Activated CD8-positive, alpha-beta T cell treated with anti-CD3 and anti-CD28 coated beads for 36 hours (primary cell): ENCODE results near the gene RPRD1B. TPM values are rescaled to one million over a fixed set of nuclear protein-coding genes. Genes with fewer than 3 reads are reported as not detected.

ENCODE experiments used
- ATAC-seq: fragments of 200-7000 bp; cut with Tn5 transposase; one replicate; pipeline ENCODE4 v1.10.0; 2021; ENCODE audit warnings: mild to moderate bottlenecking, moderate library complexity
- CTCF ChIA-PET: fragments of 350-600 bp; sonication (Branson Sonifier 250); formaldehyde crosslinking; loops from one replicate; lab custom pipeline; 2021; ENCODE audit warnings: antibody characterized with exemption; lab: Charles Lee
- POLR2A ChIA-PET: fragments of 350-600 bp; sonication (Branson Sonifier 250); formaldehyde crosslinking; loops from one replicate; lab custom pipeline; 2021; ENCODE audit warnings: antibody characterized with exemption; lab: Charles Lee
- DNase-seq: peaks from one replicate; pipeline ENCODE4 v3.0.0-alpha.2; 2020
- H3K27ac Mint-ChIP-seq: one replicate; pipeline ENCODE4 v1.8.0; 2021; ENCODE audit warnings: mild to moderate bottlenecking, mixed read lengths
- H3K27me3 Mint-ChIP-seq: one replicate; pipeline ENCODE4 v1.8.0; 2021; ENCODE audit warnings: mixed read lengths
- H3K36me3 Mint-ChIP-seq: one replicate; pipeline ENCODE4 v1.8.0; 2021; ENCODE audit warnings: low read depth, mixed read lengths
- H3K4me1 Mint-ChIP-seq: one replicate; pipeline ENCODE4 v1.8.0; 2021; ENCODE audit warnings: low read depth, mixed read lengths
- H3K4me3 Mint-ChIP-seq: one replicate; pipeline ENCODE4 v1.8.0; 2021; ENCODE audit warnings: mild to moderate bottlenecking, moderate library complexity, mixed read lengths
- H3K9me3 Mint-ChIP-seq: one replicate; pipeline ENCODE4 v1.8.0; 2021; ENCODE audit warnings: mixed read lengths
- CTCF ChIP-seq: fragments of 200-600 bp; IDR thresholded peaks from one replicate; pipeline ENCODE4 v1.8.0; 2022; ENCODE audit warnings: antibody characterized with exemption, mild to moderate bottlenecking
- intact Hi-C: fragments of 100-400 bp; cut with micrococcal nuclease; formaldehyde crosslinking; loops from one replicate; pipeline ENCODE4 v1.10.0; 2022
- total RNA-seq, 2 experiments: library from RNA; stranded (reverse); gene quantifications; one replicate each; pipeline ENCODE4 v1.2.3, GENCODE V29; 2021

RPRD1B gene
- total RNA-seq, 2 experiments from 2014 or later: 29.1 to 29.3 TPM

DNA sequence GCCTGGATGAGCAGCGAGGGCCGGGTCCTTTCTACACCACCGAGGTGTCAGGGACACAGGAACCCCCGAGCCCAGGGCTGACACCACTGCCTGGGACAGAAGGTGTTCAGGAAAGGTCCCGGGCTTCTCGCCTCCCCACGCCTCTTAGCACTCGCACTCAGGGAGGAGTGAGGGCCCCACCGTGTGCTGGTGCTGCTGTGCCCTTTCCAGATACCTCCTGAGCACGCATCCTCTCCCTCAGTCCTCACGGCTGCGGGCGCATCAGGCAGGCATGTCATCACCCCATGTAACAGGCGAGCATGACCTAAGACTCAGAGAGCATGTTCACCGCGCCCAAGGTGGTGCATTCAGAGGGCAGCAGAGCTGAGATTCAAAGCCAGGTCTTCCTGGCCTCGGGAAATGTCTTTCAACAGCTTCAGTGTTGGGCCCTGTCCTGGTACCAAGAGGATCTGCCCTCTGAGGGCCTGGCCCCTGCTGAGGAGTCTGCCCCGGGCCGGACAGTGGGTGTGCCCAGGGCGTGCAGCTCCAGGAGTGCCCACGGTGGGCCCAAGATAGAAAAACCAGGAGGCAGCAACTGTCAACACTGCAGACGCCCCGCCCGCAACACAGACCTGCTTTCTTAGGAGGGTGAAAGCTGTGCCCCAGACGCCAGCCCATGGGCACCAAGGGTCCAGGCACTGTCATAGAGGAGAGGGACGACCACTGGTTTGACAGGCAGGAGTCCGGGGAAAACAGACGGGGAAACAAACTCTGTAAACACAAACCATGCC lies 102.3 kb downstream of the RPRD1B start:
- no peak overlapping the region for H3K27ac Mint-ChIP-seq
- DNase-seq (no peak), ATAC-seq (no peak)
- ChIA-PET POLR2A (no interaction called here), CTCF (no interaction called here)
- intact Hi-C loops: no loop called here
- no peaks in the 10 kb centered on the region for H3K9me3 Mint-ChIP-seq
- H3K4me3 Mint-ChIP-seq: no peak overlapping the region
- H3K4me1 Mint-ChIP-seq: peaks cover 7% of the 10 kb centered on the region
- H3K36me3 Mint-ChIP-seq: no peaks in the 10 kb centered on the region
- TF ChIP-seq CTCF: no peak
- no peaks in the 10 kb centered on the region for H3K27me3 Mint-ChIP-seq

DNA sequence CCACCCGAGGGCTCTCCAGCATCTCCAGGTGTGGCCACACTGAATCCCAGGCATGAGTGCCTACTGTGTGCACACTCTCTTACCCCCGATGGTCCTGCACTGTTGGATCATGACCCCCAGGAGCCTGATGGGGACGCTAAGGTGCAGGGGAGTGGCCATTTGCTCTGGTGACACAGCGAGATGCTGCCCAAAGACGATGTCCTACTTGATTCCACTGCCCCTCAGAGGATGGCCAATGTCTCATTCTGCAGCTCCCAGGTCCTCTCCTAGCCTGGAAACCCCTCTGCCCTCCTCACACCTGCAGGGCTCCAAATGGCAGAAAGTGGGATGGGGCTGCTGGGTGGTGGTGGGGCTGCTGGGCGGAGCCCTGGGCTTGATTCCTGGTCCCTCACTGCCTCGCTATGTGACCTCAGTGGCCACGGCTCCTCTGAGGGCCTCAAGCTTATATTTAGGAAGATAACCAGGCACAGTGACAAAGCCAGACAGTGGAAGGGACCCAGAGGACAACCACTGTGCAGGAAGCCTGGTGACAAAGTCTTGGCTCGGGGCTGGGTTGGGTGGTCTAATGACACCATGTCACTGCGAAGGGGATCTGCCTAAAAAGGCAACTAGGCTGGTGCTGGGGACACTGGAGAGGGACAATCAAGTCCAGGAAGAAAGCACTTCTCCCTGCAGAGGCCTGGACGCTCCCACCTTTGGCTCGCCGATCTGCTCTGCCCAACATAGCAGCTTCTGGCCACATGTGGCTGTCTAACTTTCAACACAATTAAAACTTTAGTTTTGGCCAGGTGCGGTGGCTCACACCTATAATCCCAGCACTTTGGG lies 103.1 kb downstream of the RPRD1B start:
- ATAC-seq: no peak
- Mint-ChIP-seq H3K36me3 (no peaks in the 10 kb centered on the region), H3K27ac (no peak overlapping the region), H3K4me1 (peaks cover 7% of the 10 kb centered on the region), H3K4me3 (no peak overlapping the region), H3K27me3 (no peaks in the 10 kb centered on the region), H3K9me3 (no peaks in the 10 kb centered on the region)
- ChIA-PET POLR2A (interaction anchor here (1.4 kb wide), 1 partner anchor 15 kb away, joined by 3 read pairs; no protein-coding TSS in a partner anchor), CTCF (no interaction called here)
- intact Hi-C loops: no loop called here
- no peak for TF ChIP-seq CTCF
- no peak for DNase-seq

DNA sequence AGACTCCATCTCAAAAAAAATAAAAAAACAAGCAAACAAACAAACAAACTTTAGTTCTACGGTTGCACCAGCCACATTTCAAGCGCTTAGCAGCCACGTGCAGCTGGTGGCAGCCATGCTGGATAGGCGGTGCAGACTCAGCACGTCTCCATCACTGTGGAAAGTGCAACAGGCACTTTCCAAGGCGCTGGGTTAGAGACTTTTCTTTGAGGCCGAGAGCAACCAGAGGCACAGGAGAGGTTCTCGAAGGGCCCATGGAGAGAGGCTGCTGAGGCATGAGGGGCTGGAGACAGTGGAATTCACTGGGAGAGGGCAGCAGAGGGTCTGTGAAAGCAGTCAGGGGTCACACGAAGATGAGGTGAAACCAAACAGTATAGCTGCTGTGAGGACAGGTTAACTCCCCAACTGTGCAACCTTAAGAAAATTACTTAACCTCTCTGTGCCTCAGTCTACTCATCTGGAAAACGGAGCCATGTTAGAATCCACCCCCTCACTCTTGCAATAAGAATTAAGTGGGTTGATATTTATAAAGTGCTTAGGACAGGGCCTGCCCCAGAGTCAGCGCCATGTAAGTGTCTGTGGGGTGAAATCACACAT lies 104.0 kb downstream of the RPRD1B start:
- H3K36me3 Mint-ChIP-seq: no peaks in the 10 kb centered on the region
- H3K27me3 Mint-ChIP-seq: no peaks in the 10 kb centered on the region
- no peak overlapping the region for H3K27ac Mint-ChIP-seq
- H3K4me3 Mint-ChIP-seq: no peak overlapping the region
- CTCF ChIA-PET: no interaction called here
- DNase-seq (no peak), ATAC-seq (no peak)
- POLR2A ChIA-PET: interaction anchor here (1.4 kb wide), 1 partner anchor 14 kb away, joined by 3 read pairs; no protein-coding TSS in a partner anchor
- no peak for TF ChIP-seq CTCF
- peaks cover 7% of the 10 kb centered on the region for H3K4me1 Mint-ChIP-seq
- intact Hi-C loops: no loop called here
- H3K9me3 Mint-ChIP-seq: no peaks in the 10 kb centered on the region

GRCh38 chr20:38138086-38138778 lies 104.7 kb downstream of the RPRD1B start:
- ATAC-seq: no peak
- CTCF ChIA-PET: no interaction called here
- intact Hi-C loops: no loop called here

More at GRCh38 chr20:38138086-38138778, 104.7 kb downstream of the RPRD1B start:
- Mint-ChIP-seq H3K9me3 (no peaks in the 10 kb centered on the region), H3K27me3 (no peaks in the 10 kb centered on the region), H3K27ac (no peak overlapping the region), H3K4me3 (no peak overlapping the region), H3K36me3 (no peaks in the 10 kb centered on the region), H3K4me1 (peaks cover 7% of the 10 kb centered on the region)
- no peak for DNase-seq
- TF ChIP-seq CTCF: no peak
- POLR2A ChIA-PET: interaction anchor here (1.4 kb wide), 1 partner anchor 14 kb away, joined by 3 read pairs; no protein-coding TSS in a partner anchor
